ENCODE data around the gene GABBR2. TPM values are rescaled to one million over a fixed set of nuclear protein-coding genes. Genes with fewer than 3 reads are reported as not detected.

Gene GABBR2
- total and polyA plus RNA-seq, 2 of the 8 experiments (the other 6 are each of a cell fraction or from before 2014, with no cell fraction given) = 0.50 to 1.2 TPM

GRCh38 chr9:98263080-98263479, 445.7 kb downstream of the GABBR2 start (continued):
- TF ChIP-seq CHD7 (IDR thresholded peaks at IDR 0.05; ENCODE audit: insufficient replicate concordance, low read length) (no peak), BRCA1 (IDR thresholded peaks at IDR 0.05; ENCODE audit: low read depth, low read length) (no peak), RNF2 (IDR thresholded peaks at IDR 0.05; ENCODE audit: borderline replicate concordance, low read depth, low read length, missing control alignments, poor library complexity, severe bottlenecking) (no peak), BACH1 (IDR thresholded peaks at IDR 0.05; ENCODE audit: low read length) (no peak), CBX8 (IDR thresholded peaks at IDR 0.05; ENCODE audit: borderline replicate concordance, low read depth, low read length) (no peak), JUND (IDR thresholded peaks at IDR 0.05; ENCODE audit: low read length) (no peak)

Data from H1 (cell line).